Sigmoid colon (tissue), 3 donors: ENCODE measurements around the gene INO80D.

Experiments used
- POLR2A ChIP-seq, 2 donors: fragments of 450-650 bp; IDR thresholded peaks; one replicate each; pipeline ENCODE4 v1.6.1; 2016; ENCODE audit warnings: antibody characterized with exemption in 2 of 2, mild to moderate bottlenecking in 2 of 2, moderate library complexity in 2 of 2
- TF ChIP-seq, protein P1 (sequence below), 4 experiments: fragments of 450-650 bp in 3 of 4; fragments of 200-600 bp in 1 of 4; IDR thresholded peaks; one replicate each; pipeline ENCODE4 v1.5.1; 2016 to 2019; ENCODE audit warnings: antibody characterized with exemption in 4 of 4, mild to moderate bottlenecking in 3 of 4, moderate library complexity in 2 of 4

DNA sequence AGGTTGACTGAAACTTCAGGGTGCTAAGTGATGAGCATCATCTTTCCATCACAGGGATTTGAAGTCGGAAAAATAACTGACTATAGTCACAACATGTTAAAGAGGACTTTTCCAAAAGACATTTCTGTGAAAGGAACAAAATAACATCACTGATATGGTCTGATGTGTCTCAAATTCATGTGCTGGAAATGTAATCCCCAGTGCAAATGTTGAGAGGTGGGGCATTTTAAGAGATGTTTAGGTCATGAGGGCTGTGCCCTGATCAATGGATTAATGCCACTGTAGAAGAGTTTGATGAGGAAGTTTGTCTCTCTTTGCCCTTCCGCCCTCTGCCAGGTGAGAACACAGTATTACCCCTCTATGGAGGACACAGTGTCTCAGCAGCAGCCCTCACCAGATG lies 95.9 kb downstream of the INO80D start:
- no peak for TF ChIP-seq POLR2A (IDR thresholded peaks at IDR 0.05)
- TF ChIP-seq, protein P1, sequence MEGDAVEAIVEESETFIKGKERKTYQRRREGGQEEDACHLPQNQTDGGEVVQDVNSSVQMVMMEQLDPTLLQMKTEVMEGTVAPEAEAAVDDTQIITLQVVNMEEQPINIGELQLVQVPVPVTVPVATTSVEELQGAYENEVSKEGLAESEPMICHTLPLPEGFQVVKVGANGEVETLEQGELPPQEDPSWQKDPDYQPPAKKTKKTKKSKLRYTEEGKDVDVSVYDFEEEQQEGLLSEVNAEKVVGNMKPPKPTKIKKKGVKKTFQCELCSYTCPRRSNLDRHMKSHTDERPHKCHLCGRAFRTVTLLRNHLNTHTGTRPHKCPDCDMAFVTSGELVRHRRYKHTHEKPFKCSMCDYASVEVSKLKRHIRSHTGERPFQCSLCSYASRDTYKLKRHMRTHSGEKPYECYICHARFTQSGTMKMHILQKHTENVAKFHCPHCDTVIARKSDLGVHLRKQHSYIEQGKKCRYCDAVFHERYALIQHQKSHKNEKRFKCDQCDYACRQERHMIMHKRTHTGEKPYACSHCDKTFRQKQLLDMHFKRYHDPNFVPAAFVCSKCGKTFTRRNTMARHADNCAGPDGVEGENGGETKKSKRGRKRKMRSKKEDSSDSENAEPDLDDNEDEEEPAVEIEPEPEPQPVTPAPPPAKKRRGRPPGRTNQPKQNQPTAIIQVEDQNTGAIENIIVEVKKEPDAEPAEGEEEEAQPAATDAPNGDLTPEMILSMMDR (IDR thresholded peaks at IDR 0.05): no peak
